ENCODE data around the gene DHRSX. TPM values are rescaled to one million over a fixed set of nuclear protein-coding genes. Genes with fewer than 3 reads are reported as not detected.
A peak's percentile ranks its signal among the peaks of the same experiment; 100 is the strongest.

Gene DHRSX
- total RNA-seq = 14.1 and 19.0 TPM in 2 replicates

- H3K36me3 ChIP-seq (ENCODE audit: control insufficient read depth, insufficient read depth, low read length) = no peaks in the 10 kb centered on the region
- no peaks in the 10 kb centered on the region for H3K27me3 ChIP-seq (ENCODE audit: control insufficient read depth, insufficient read depth, low read length)
- TF ChIP-seq CTCF (IDR thresholded peaks at IDR 0.05; ENCODE audit: insufficient read depth, low read length, severe bottlenecking) = no peak
- DNase-seq (ENCODE audit: low read depth) (no peak), FAIRE-seq (no peak)
- peak within 1 kb of the TSS; percentile 67 for H3K4me3 ChIP-seq (ENCODE audit: low read depth, low read length)
Observed at GRCh38 chrX:2500803-2501558, at the start of gene DHRSX, which contains the start of gene ZBED1. Gene DHRSX, minus strand, starts transcription at chrX:2500976. Its CDS starts 51 bp downstream, at chrX:2500925. Gene ZBED1, minus strand, starts transcription at chrX:2500976. Its CDS starts 10,257 bp downstream, at chrX:2490719.

GRCh38 chrX:2549876-2550275 is 49.1 kb upstream of the DHRSX start:
- FAIRE-seq = no peak
- TF ChIP-seq CTCF (IDR thresholded peaks at IDR 0.05; ENCODE audit: insufficient read depth, low read length, severe bottlenecking) = no peak
- H3K4me3 ChIP-seq (ENCODE audit: low read depth, low read length) = no peak overlapping the region
- H3K36me3 ChIP-seq (ENCODE audit: control insufficient read depth, insufficient read depth, low read length) = no peaks in the 10 kb centered on the region
- H3K27me3 ChIP-seq (ENCODE audit: control insufficient read depth, insufficient read depth, low read length) = no peaks in the 10 kb centered on the region
- DNase-seq (ENCODE audit: low read depth) = no peak

- FAIRE-seq = no peak
- TF ChIP-seq CTCF (IDR thresholded peaks at IDR 0.05; ENCODE audit: insufficient read depth, low read length, severe bottlenecking) = no peak
- no peaks in the 10 kb centered on the region for H3K36me3 ChIP-seq (ENCODE audit: control insufficient read depth, insufficient read depth, low read length)
- no peak for DNase-seq (ENCODE audit: low read depth)
- H3K4me3 ChIP-seq (ENCODE audit: low read depth, low read length) = no peak overlapping the region
- no peaks in the 10 kb centered on the region for H3K27me3 ChIP-seq (ENCODE audit: control insufficient read depth, insufficient read depth, low read length)
Observed at GRCh38 chrX:2548711-2549423, 48.1 kb upstream of the DHRSX start.

GRCh38 chrX:2547736-2548135 is 47.0 kb upstream of the DHRSX start:
- FAIRE-seq = no peak
- Histone ChIP-seq H3K4me3 (ENCODE audit: low read depth, low read length) (no peak overlapping the region), H3K27me3 (ENCODE audit: control insufficient read depth, insufficient read depth, low read length) (no peaks in the 10 kb centered on the region), H3K36me3 (ENCODE audit: control insufficient read depth, insufficient read depth, low read length) (no peaks in the 10 kb centered on the region)
- DNase-seq (ENCODE audit: low read depth) = no peak
- TF ChIP-seq CTCF (IDR thresholded peaks at IDR 0.05; ENCODE audit: insufficient read depth, low read length, severe bottlenecking) = no peak

GRCh38 chrX:2546496-2546895 is 45.7 kb upstream of the DHRSX start:
- FAIRE-seq (no peak), DNase-seq (ENCODE audit: low read depth) (no peak)
- Histone ChIP-seq H3K4me3 (ENCODE audit: low read depth, low read length) (no peak overlapping the region), H3K36me3 (ENCODE audit: control insufficient read depth, insufficient read depth, low read length) (no peaks in the 10 kb centered on the region), H3K27me3 (ENCODE audit: control insufficient read depth, insufficient read depth, low read length) (no peaks in the 10 kb centered on the region)
- TF ChIP-seq CTCF (IDR thresholded peaks at IDR 0.05; ENCODE audit: insufficient read depth, low read length, severe bottlenecking) = no peak
